ENCODE results near the gene APLP2. TPM values are rescaled to one million over a fixed set of nuclear protein-coding genes. Genes with fewer than 3 reads are reported as not detected.

Gene APLP2
- total and polyA plus RNA-seq, 2 experiments from 2014 or later: 322 to 362 TPM

DNA sequence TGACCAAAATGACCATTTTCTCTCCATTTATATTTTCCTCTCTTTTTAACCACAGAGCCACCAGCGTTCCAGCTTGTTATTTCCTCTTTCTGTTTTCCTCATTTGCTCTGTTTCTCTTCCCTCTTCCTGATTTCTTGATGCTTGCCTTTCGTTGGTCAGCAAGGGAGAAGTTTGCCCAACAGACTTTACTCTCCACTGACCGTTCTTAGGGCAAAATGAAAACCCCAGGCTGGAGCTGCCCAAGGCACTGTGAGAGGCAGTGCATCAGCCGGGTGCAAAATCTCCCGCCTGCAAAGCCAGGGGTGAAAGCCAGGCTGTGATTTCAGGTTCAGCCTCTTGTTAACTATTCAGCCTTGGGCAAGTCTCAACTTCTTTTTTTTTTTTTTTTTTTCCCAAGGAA lies 26.1 kb upstream of the APLP2 start (continued):
- TF ChIP-seq, protein P1, sequence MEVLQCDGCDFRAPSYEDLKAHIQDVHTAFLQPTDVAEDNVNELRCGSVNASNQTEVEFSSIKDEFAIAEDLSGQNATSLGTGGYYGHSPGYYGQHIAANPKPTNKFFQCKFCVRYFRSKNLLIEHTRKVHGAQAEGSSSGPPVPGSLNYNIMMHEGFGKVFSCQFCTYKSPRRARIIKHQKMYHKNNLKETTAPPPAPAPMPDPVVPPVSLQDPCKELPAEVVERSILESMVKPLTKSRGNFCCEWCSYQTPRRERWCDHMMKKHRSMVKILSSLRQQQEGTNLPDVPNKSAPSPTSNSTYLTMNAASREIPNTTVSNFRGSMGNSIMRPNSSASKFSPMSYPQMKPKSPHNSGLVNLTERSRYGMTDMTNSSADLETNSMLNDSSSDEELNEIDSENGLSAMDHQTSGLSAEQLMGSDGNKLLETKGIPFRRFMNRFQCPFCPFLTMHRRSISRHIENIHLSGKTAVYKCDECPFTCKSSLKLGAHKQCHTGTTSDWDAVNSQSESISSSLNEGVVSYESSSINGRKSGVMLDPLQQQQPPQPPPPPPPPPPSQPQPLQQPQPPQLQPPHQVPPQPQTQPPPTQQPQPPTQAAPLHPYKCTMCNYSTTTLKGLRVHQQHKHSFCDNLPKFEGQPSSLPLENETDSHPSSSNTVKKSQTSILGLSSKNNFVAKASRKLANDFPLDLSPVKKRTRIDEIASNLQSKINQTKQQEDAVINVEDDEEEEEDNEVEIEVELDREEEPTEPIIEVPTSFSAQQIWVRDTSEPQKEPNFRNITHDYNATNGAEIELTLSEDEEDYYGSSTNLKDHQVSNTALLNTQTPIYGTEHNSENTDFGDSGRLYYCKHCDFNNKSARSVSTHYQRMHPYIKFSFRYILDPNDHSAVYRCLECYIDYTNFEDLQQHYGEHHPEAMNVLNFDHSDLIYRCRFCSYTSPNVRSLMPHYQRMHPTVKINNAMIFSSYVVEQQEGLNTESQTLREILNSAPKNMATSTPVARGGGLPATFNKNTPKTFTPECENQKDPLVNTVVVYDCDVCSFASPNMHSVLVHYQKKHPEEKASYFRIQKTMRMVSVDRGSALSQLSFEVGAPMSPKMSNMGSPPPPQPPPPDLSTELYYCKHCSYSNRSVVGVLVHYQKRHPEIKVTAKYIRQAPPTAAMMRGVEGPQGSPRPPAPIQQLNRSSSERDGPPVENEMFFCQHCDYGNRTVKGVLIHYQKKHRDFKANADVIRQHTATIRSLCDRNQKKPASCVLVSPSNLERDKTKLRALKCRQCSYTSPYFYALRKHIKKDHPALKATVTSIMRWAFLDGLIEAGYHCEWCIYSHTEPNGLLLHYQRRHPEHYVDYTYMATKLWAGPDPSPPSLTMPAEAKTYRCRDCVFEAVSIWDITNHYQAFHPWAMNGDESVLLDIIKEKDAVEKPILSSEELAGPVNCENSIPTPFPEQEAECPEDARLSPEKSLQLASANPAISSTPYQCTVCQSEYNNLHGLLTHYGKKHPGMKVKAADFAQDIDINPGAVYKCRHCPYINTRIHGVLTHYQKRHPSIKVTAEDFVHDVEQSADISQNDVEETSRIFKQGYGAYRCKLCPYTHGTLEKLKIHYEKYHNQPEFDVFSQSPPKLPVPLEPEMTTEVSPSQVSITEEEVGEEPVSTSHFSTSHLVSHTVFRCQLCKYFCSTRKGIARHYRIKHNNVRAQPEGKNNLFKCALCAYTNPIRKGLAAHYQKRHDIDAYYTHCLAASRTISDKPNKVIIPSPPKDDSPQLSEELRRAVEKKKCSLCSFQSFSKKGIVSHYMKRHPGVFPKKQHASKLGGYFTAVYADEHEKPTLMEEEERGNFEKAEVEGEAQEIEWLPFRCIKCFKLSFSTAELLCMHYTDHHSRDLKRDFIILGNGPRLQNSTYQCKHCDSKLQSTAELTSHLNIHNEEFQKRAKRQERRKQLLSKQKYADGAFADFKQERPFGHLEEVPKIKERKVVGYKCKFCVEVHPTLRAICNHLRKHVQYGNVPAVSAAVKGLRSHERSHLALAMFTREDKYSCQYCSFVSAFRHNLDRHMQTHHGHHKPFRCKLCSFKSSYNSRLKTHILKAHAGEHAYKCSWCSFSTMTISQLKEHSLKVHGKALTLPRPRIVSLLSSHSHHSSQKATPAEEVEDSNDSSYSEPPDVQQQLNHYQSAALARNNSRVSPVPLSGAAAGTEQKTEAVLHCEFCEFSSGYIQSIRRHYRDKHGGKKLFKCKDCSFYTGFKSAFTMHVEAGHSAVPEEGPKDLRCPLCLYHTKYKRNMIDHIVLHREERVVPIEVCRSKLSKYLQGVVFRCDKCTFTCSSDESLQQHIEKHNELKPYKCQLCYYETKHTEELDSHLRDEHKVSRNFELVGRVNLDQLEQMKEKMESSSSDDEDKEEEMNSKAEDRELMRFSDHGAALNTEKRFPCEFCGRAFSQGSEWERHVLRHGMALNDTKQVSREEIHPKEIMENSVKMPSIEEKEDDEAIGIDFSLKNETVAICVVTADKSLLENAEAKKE (CRISPR knock-in tag; IDR thresholded peaks at IDR 0.05): no peak
- TF ChIP-seq EZH2phosphoT487 (IDR thresholded peaks at IDR 0.05; ENCODE audit: unreplicated experiment): no peak
- TF ChIP-seq, protein P2, sequence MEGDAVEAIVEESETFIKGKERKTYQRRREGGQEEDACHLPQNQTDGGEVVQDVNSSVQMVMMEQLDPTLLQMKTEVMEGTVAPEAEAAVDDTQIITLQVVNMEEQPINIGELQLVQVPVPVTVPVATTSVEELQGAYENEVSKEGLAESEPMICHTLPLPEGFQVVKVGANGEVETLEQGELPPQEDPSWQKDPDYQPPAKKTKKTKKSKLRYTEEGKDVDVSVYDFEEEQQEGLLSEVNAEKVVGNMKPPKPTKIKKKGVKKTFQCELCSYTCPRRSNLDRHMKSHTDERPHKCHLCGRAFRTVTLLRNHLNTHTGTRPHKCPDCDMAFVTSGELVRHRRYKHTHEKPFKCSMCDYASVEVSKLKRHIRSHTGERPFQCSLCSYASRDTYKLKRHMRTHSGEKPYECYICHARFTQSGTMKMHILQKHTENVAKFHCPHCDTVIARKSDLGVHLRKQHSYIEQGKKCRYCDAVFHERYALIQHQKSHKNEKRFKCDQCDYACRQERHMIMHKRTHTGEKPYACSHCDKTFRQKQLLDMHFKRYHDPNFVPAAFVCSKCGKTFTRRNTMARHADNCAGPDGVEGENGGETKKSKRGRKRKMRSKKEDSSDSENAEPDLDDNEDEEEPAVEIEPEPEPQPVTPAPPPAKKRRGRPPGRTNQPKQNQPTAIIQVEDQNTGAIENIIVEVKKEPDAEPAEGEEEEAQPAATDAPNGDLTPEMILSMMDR (conservative IDR thresholded peaks at IDR 0.05; ENCODE audit: low read depth in 2 of 2): no peak
- TF ChIP-seq ZNF331 (CRISPR knock-in tag; IDR thresholded peaks at IDR 0.05; ENCODE audit: low read depth): no peak

DNA sequence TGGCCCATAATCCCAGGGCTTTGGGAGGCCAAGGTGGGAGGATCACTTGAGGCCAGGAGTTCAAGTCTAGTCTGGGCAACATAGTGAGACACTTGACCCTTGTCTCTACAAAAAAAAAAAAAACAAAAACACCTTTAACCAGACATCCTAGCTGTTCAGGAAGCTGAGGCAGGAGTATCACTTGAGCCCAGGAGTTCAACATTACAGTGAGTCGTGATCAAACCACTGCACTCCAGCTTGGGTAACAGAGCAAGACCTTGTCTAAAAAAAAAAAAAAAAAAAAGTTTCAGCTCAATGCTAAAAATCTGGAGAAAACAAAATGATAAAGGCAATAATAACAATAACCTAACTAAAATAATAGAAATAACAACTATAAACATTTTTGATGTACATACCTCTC lies 22.6 kb upstream of the APLP2 start:
- no peak overlapping the region for H3K27ac ChIP-seq (ENCODE audit: low read depth)
- H3F3A ChIP-seq (replicated peaks; ENCODE audit: low read depth): no peaks in the 10 kb centered on the region
- peaks cover 15% of the 10 kb centered on the region; the same call in 2 of the 3 replicates for H3K9me3 Mint-ChIP-seq
- no peak for DNase-seq (ENCODE audit: low spot score)
- no peak overlapping the region for H3K4me2 ChIP-seq
- H3K9me2 ChIP-seq (ENCODE audit: insufficient read depth): no peaks in the 10 kb centered on the region
- H3K4me1 ChIP-seq (ENCODE audit: insufficient read depth): no peaks in the 10 kb centered on the region
- H3K36me3 ChIP-seq (ENCODE audit: insufficient read depth): no peaks in the 10 kb centered on the region; the same call in 1 of the 2 replicates
- no peaks in the 10 kb centered on the region for H3K27me3 ChIP-seq (ENCODE audit: insufficient read depth)
- H3K4me3 Mint-ChIP-seq: no peak overlapping the region
- peaks cover 11% of the 10 kb centered on the region; the same call in 2 of the 3 replicates for H3K36me3 Mint-ChIP-seq (ENCODE audit: low read depth)
- H3K4me3 ChIP-seq: no peak overlapping the region
- no peaks in the 10 kb centered on the region for H4K20me1 ChIP-seq (replicated peaks; ENCODE audit: insufficient read depth)
- H3K27ac Mint-ChIP-seq: no peak overlapping the region
- 0 out of 3 replicates have a peak, but pooled peaks cover 4% of the 10 kb centered on the region for H3K4me1 Mint-ChIP-seq
- ATAC-seq: no peak
- H3K79me2 ChIP-seq (replicated peaks; ENCODE audit: insufficient read depth): no peaks in the 10 kb centered on the region
- peaks cover 5% of the 10 kb centered on the region for H3K27me3 Mint-ChIP-seq (ENCODE audit: insufficient read depth, low read depth, poor library complexity)
- no peak overlapping the region for H2AFZ ChIP-seq
- TF ChIP-seq, protein P3, sequence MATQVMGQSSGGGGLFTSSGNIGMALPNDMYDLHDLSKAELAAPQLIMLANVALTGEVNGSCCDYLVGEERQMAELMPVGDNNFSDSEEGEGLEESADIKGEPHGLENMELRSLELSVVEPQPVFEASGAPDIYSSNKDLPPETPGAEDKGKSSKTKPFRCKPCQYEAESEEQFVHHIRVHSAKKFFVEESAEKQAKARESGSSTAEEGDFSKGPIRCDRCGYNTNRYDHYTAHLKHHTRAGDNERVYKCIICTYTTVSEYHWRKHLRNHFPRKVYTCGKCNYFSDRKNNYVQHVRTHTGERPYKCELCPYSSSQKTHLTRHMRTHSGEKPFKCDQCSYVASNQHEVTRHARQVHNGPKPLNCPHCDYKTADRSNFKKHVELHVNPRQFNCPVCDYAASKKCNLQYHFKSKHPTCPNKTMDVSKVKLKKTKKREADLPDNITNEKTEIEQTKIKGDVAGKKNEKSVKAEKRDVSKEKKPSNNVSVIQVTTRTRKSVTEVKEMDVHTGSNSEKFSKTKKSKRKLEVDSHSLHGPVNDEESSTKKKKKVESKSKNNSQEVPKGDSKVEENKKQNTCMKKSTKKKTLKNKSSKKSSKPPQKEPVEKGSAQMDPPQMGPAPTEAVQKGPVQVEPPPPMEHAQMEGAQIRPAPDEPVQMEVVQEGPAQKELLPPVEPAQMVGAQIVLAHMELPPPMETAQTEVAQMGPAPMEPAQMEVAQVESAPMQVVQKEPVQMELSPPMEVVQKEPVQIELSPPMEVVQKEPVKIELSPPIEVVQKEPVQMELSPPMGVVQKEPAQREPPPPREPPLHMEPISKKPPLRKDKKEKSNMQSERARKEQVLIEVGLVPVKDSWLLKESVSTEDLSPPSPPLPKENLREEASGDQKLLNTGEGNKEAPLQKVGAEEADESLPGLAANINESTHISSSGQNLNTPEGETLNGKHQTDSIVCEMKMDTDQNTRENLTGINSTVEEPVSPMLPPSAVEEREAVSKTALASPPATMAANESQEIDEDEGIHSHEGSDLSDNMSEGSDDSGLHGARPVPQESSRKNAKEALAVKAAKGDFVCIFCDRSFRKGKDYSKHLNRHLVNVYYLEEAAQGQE (IDR thresholded peaks at IDR 0.05; ENCODE audit: unreplicated experiment): no peak
- no peak for TF ChIP-seq STAT1 (IDR thresholded peaks at IDR 0.05; ENCODE audit: unreplicated experiment)

Data from GM23338 (cell line).